ENCODE measurements around the gene DPH1. TPM values are rescaled to one million over a fixed set of nuclear protein-coding genes. Genes with fewer than 3 reads are reported as not detected.

DPH1 gene
- total RNA-seq, 1 donor = 47.5 TPM

DNA sequence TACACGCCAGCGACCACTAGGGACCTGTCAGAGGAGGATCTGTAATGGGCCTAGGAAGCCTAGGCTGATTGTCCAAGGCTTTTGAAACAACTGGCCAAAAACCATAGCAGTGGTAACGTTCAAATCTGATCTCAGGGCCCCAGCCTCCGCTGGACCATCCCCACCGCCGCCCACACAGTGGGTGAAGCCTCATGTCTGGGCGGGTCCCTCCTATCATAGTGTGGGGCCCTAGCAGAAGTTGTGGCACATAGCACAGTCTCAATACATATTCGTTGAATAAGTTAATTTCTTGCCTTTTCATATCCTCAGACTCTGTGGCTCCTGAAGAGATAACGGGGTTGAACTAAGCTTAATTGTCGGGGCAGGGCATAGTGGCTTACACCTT is 818 bp downstream of the DPH1 start:
- Histone ChIP-seq H3K4me1 (ENCODE audit: insufficient read depth, low read length) (peaks cover 21% of the 10 kb centered on the region), H3K27me3 (ENCODE audit: insufficient read depth, low read length) (peaks cover 28% of the 10 kb centered on the region), H3K4me3 (ENCODE audit: low read length) (peak overlapping the region; percentile 91), H3K9me3 (ENCODE audit: low read depth, low read length) (no peaks in the 10 kb centered on the region)

DNA sequence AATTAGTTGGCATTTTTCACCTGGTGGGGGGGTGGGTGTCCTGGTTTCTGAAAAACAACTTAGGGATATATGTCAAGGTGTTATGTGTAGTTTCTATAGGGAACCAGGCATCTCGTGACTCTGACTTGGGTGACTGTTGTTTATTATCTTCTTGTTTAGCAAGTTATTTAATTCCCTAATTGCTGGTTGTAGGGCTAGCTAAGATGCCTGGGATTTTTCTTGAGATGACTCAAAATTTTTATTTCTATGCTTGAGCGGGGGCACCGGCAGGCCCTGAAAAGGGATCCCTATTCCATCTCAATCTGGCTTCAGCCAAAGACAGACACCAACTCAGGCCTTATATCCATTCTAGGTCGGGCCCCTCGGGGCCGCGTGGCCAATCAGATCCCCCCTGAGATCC is 3.2 kb downstream of the DPH1 start:
- Histone ChIP-seq H3K4me3 (ENCODE audit: low read length) (no peak overlapping the region), H3K27me3 (ENCODE audit: insufficient read depth, low read length) (peaks cover 11% of the 10 kb centered on the region), H3K9me3 (ENCODE audit: low read depth, low read length) (no peaks in the 10 kb centered on the region), H3K4me1 (ENCODE audit: insufficient read depth, low read length) (peaks cover 16% of the 10 kb centered on the region)

- H3K9me3 ChIP-seq (ENCODE audit: low read depth, low read length) = no peaks in the 10 kb centered on the region
Observed at GRCh38 chr17:2034157-2034556, 4.2 kb downstream of the DPH1 start.

GRCh38 chr17:2034806-2035540 is 5.0 kb downstream of the DPH1 start:
- Histone ChIP-seq H3K4me3 (ENCODE audit: low read length) (no peak overlapping the region), H3K9me3 (ENCODE audit: low read depth, low read length) (no peaks in the 10 kb centered on the region), H3K27me3 (ENCODE audit: insufficient read depth, low read length) (no peaks in the 10 kb centered on the region), H3K4me1 (ENCODE audit: insufficient read depth, low read length) (peaks cover 12% of the 10 kb centered on the region)

More at GRCh38 chr17:2034157-2034556, 4.2 kb downstream of the DPH1 start:
- peaks cover 4% of the 10 kb centered on the region for H3K27me3 ChIP-seq (ENCODE audit: insufficient read depth, low read length)
- no peak overlapping the region for H3K4me3 ChIP-seq (ENCODE audit: low read length)
- H3K4me1 ChIP-seq (ENCODE audit: insufficient read depth, low read length) = peaks cover 16% of the 10 kb centered on the region

- Histone ChIP-seq H3K4me3 (ENCODE audit: low read length) (no peak overlapping the region), H3K9me3 (ENCODE audit: low read depth, low read length) (no peaks in the 10 kb centered on the region), H3K4me1 (ENCODE audit: insufficient read depth, low read length) (peaks cover 8% of the 10 kb centered on the region), H3K27me3 (ENCODE audit: insufficient read depth, low read length) (no peaks in the 10 kb centered on the region)
Observed at GRCh38 chr17:2035541-2036488, 5.9 kb downstream of the DPH1 start.

DNA sequence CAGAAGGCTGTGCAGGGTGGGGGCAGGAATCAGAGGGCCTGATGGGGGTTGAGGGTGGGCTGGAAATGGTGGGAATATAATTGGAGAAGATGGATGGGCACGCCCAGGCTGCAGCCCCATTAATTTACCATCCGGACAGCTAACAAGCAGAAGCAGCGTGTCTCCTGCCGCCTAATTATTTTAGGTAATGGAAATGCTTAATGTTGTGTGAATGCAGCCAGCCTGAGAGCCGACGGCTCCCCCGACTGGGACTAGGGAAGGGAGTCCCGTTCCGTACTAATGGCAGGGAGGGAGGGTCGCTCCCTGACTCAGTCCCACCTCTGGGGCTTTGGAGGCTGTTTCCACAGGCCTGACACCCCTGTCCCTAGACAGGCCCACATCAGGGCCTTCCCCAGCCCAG is 7.2 kb downstream of the DPH1 start:
- Histone ChIP-seq H3K27me3 (ENCODE audit: insufficient read depth, low read length) (no peaks in the 10 kb centered on the region), H3K9me3 (ENCODE audit: low read depth, low read length) (no peaks in the 10 kb centered on the region), H3K4me3 (ENCODE audit: low read length) (no peak overlapping the region), H3K4me1 (ENCODE audit: insufficient read depth, low read length) (peaks cover 8% of the 10 kb centered on the region)

- Histone ChIP-seq H3K9me3 (ENCODE audit: low read depth, low read length) (no peaks in the 10 kb centered on the region), H3K4me3 (ENCODE audit: low read length) (no peak overlapping the region), H3K4me1 (ENCODE audit: insufficient read depth, low read length) (peaks cover 19% of the 10 kb centered on the region), H3K27me3 (ENCODE audit: insufficient read depth, low read length) (no peaks in the 10 kb centered on the region)
Observed at GRCh38 chr17:2040219-2040827, 10.4 kb downstream of the DPH1 start.

- H3K4me1 ChIP-seq (ENCODE audit: insufficient read depth, low read length) = peaks cover 19% of the 10 kb centered on the region
- H3K9me3 ChIP-seq (ENCODE audit: low read depth, low read length) = no peaks in the 10 kb centered on the region
- no peaks in the 10 kb centered on the region for H3K27me3 ChIP-seq (ENCODE audit: insufficient read depth, low read length)
- H3K4me3 ChIP-seq (ENCODE audit: low read length) = peak overlapping the region; percentile 85
Observed at GRCh38 chr17:2040942-2041560, 11.1 kb downstream of the DPH1 start.

- Histone ChIP-seq H3K4me3 (ENCODE audit: low read length) (peak within 1 kb of the TSS; percentile 85), H3K4me1 (ENCODE audit: insufficient read depth, low read length) (peaks cover 19% of the 10 kb centered on the region), H3K9me3 (ENCODE audit: low read depth, low read length) (no peaks in the 10 kb centered on the region), H3K27me3 (ENCODE audit: insufficient read depth, low read length) (no peaks in the 10 kb centered on the region)
Observed at GRCh38 chr17:2041561-2042389, 11.8 kb downstream of the DPH1 start, which contains the start of gene OVCA2. TSS of gene OVCA2 (plus strand) at chr17:2042022. CDS start at chr17:2042048, 26 bp downstream.

GRCh38 chr17:2042390-2042847 is 12.5 kb downstream of the DPH1 start:
- H3K4me1 ChIP-seq (ENCODE audit: insufficient read depth, low read length) = peaks cover 19% of the 10 kb centered on the region
- H3K27me3 ChIP-seq (ENCODE audit: insufficient read depth, low read length) = no peaks in the 10 kb centered on the region
- no peaks in the 10 kb centered on the region for H3K9me3 ChIP-seq (ENCODE audit: low read depth, low read length)
- H3K4me3 ChIP-seq (ENCODE audit: low read length) = peak overlapping the region; percentile 85

DNA sequence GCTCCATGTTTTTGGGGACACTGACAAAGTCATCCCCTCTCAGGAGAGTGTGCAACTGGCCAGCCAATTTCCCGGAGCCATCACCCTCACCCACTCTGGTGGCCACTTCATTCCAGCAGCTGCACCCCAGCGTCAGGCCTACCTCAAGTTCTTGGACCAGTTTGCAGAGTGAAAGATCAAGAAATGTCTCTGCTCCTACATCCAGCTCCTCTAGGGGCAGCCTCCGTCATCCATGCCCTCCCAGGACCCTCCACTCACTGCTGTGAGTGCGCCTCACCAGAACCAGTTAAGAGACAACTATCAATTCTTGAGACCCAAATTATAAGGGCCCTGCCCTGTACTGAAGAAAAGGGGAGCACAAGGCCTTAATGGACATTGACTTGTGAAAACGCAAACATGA is 13.0 kb downstream of the DPH1 start:
- Histone ChIP-seq H3K4me1 (ENCODE audit: insufficient read depth, low read length) (peaks cover 19% of the 10 kb centered on the region), H3K27me3 (ENCODE audit: insufficient read depth, low read length) (peaks cover 1% of the 10 kb centered on the region), H3K4me3 (ENCODE audit: low read length) (no peak overlapping the region), H3K9me3 (ENCODE audit: low read depth, low read length) (no peaks in the 10 kb centered on the region)

DNA sequence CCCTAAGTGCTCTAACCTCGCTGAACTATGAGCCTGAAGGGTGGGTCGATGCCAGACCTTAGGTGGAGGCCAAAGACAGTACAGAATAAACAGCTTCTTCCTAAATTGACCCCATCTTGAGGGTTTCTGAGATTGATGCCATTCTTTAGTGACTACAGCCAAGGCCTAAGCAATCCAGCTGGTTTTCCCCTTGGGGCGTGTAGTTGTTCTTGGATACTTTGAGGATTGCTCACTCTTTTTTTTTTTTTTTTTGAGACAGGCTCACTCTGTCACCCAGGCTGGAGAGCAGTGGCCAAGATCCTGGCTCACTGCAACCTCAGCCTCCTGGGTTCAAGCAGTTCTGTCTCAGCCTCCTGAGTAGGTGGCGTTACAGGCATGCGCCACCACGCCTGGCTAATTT is 13.8 kb downstream of the DPH1 start:
- Histone ChIP-seq H3K9me3 (ENCODE audit: low read depth, low read length) (no peaks in the 10 kb centered on the region), H3K4me3 (ENCODE audit: low read length) (no peak overlapping the region), H3K4me1 (ENCODE audit: insufficient read depth, low read length) (peaks cover 23% of the 10 kb centered on the region), H3K27me3 (ENCODE audit: insufficient read depth, low read length) (peaks cover 10% of the 10 kb centered on the region)

GRCh38 chr17:2044263-2044894 is 14.4 kb downstream of the DPH1 start:
- Histone ChIP-seq H3K4me1 (ENCODE audit: insufficient read depth, low read length) (peaks cover 29% of the 10 kb centered on the region), H3K9me3 (ENCODE audit: low read depth, low read length) (no peaks in the 10 kb centered on the region), H3K4me3 (ENCODE audit: low read length) (no peak overlapping the region), H3K27me3 (ENCODE audit: insufficient read depth, low read length) (peaks cover 15% of the 10 kb centered on the region)

Measured in mononuclear cell (primary cell).